HG03354 (cell line): ENCODE data around the gene NUTM2E.
"Not testable (repeated sequence)": the region's sequence is repeated elsewhere in the genome, so short reads cannot be mapped to it uniquely, and the experiment has no call there.

ENCODE experiments used
- ATAC-seq: cut with Tn5 transposase; IDR thresholded peaks from one replicate; pipeline ENCODE4 v1.9.1; 2021; ENCODE audit warnings: mild to moderate bottlenecking; ENCODE audit not compliant: unreplicated experiment, poor library complexity, severe bottlenecking

The NUTM2E gene, protein sequence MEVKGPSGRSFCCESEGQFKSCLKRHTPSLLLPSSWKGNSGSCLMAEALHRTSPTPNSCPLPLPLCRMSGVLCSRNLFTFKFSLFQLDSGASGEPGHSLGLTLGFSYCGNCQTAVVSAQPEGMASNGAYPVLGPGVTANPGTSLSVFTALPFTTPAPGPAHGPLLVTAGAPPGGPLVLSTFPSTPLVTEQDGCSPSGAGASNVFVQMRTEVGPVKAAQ (N-terminal part only)

DNA sequence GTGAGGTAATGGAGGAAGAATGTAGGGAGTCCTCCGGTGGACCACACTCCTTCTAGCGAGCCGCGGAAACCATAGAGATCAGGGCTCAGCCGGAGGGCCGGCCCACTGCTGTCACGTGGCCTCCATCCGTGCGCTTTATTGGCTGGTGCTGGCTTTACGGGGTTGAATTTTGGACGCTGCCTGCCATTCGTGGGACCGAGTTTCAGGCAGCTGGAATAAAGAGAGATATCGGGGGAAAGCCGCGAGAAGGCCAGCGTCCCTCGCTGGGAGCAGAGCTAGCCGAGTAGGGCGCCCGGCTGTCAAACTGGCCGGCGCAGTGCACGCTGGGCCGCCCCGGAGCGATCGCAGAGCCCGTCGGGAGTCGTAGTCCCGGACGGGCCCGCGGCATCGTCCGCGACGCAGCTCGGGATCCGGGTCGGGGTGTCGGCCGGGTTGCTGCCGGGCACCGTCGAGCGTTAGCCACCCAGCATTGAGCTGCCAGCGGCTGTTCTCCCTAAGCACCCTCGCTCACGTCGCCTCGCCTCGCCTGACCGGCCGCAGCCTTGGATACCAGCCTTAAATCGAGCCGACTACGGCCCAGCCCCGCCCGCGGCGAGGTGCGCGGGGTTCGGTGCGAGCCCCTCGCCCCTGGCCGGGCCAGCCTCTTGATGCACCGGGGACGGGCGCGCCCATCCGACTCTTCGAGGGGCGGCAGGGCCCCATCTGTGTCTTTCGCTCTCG, at the start of gene NUTM2E:
TSS of gene NUTM2E (plus strand) at position 244 of the 720 bp plus-strand sequence. CDS start 15,002 bp downstream, outside the sequence.
- ATAC-seq: peak; percentile 94

DNA sequence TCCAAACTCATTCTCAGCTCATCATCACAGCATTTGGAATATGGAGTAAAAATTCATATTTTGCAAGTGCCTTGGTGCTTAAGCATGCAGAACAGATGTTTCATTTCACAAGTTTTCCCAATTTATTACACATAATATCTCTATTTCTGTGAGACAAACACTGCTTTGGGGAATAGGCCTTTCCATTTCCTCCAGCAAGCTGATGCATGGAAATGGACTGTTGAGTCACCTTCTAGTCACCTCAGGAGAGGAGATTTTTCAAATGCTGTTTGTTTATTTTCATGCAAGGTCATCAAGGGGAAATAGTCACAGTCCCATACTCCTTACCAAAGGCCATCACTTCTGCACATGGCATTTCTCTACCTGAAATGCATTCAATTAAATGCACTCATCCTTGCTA, 48.5 kb upstream of the NUTM2E start:
- not testable (repeated sequence) for ATAC-seq

DNA sequence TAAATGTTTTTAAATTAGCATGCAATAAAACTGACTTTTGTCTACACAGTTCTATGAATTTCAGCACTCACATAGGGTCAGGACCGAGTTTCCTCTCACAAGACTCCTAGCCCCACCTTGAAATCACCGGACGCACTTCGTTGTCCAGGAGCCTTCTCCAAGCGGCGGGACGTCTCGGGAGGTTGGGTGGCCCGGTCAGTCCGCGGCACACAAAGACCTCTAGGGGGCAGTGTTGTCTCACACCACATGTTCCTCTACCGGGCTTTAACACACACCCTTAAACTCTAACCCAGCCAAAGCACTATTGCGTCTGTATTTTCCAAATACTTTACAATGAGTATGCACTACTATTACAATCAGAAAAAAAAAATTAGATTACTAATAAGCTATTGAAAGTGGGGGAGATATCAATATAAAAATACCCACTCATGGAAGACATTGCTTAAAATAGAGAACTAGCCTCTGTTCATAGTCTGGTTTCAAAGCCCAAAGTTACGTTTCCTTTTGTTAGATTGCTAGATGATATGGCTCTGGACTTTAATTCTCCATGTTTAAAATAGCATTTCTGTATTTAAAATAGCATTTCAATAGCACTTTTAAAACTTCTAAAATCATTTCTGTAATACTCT, 47.1 kb upstream of the NUTM2E start:
- ATAC-seq: peak; percentile 98

DNA sequence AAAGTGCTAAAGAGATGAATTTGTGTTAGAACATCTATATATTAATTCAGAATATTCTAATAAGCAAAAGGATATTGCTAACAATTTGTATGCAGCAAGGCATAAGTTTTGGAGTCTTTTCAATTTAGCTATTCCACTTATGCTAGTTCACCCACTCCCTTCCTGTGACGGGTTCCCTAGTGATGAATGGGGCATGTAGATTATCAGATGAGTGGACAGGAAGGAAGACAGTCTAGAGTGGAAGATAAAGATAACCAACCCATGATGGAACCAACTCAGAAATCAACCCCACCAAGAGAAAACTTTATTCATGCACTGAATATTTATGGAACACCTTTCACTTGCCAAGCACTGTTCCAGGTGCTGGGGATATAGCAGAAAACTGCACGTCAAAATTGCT, 46.5 kb upstream of the NUTM2E start:
- not testable (repeated sequence) for ATAC-seq

DNA sequence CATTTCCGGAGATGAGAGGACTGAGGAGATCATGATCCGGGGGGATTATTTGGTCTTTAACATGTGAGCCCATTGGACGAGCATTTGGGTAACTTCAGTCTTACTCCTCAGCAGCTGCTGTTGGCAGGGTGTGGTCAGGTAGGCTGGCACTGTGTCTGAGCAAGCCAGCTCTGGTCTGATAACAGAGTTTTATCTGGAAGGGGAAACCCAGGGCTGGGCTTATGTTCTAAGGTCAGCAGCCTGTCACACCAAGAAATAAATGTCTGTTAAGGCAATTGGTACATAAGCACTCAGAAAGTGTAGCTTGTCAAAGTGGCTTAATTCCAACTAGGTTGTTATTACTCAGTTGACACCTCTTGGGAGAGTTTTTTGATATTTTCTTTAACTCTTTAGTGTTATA, 45.0 kb upstream of the NUTM2E start:
- ATAC-seq: not testable (repeated sequence)

DNA sequence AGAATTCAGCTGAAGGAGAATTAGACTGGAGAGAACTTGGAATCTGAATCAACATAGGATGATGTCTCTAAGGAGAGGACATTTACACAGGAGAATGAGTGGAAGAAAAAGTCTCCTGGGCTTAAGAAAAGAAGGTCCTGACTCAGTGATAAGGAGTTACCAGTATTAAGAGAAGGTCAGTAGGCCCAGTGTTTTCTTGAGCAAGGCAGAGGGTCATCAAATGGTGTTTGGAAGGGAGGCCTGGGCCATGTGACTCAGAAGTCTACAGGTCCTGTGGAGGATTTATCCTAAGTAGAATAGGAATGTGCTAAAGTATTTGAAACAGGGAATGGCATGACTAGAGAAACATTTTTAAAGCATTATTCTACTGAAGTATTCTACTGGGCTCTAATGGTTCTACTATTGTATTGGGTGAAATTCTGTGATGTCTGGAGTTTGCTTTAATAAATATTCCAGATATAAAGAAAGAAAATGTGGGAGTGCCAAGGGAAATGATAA, 39.0 kb upstream of the NUTM2E start:
- not testable (repeated sequence) for ATAC-seq

DNA sequence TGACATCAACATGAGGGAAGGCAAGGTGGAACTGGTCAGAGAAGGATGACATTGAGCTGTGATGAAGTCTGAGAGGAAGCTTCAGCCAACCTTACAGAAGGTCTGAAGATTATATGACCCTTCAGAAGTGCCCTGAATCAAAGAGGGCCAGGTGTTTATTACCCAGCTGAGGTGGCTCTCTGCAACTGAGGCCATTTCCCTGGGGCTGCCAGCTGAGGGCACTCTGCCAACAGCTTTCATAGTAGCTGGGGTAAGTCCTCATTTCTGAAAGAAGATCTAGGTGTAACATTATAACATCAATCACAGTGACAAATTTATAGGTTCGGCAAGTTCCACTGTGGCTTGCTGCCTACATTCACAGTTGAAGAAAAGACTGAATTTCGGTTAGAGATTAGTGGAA, 37.2 kb upstream of the NUTM2E start:
- ATAC-seq: not testable (repeated sequence)

DNA sequence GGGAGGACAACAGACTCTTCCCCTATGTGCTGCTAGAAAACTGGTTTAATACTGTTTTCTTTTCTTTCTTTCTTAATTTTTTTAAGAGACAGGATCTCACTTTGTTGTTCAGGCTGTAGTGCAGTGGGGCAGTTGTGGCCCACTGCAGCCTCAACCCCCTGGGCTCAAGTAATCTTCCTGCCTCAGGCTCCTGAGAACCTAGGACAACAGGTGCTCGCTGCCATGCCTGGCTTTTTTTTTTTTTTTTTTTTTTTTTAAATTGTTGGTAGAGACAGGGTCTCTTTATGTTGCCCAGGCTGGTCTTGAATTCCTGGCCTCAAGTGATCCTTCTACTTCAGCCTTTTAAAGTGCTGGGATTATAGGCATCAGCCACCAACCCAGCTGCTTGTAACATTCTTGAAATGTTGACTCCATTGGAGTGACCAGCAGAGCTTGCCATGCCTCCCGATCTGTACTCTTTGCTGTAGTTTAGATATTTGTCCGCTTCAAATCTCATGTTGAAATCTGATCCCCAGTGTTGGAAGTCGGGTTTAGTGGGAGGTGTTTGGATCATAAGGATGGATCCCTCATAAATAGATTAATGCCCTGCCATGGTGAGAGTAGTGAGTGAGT, 34.5 kb upstream of the NUTM2E start:
- not testable (repeated sequence) for ATAC-seq

DNA sequence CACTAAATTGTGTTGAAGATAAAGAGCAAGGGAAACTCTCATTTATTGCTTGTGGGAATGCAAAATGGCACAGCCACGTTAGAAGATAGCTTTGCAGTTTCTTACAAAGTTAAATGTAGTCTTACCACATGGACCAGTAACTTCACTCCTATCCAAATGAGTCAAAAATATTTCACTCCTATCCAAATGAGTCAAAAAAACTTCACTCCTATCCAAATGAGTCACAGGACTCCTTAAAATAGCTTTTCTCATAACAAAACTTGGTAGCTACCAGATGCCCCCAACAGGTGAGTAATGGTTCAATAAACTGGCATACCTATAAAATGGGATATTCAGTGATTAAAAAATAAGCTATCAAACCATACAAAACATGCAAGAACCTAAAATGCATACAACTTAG, 27.2 kb upstream of the NUTM2E start:
- ATAC-seq: peak; percentile 72

DNA sequence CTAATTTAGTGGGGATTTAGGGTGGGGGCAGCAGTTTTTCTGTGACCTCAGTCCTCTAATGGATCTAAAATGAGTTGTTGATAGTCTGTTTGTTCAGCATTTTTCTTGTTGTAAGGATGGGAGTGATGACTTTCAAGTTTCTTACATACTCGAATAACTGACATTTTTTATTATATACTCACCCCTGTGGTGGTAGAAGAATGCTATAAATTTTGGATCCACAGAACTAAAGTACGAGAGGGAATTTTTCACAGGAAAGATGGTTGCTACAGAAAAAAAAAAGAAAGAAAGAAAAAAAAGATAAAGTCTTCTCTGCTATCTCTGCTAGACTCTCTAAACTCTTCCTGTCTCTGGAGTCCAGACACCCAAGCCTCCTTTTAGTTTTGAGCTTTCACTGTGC, 20.7 kb upstream of the NUTM2E start:
- ATAC-seq: not testable (repeated sequence)

DNA sequence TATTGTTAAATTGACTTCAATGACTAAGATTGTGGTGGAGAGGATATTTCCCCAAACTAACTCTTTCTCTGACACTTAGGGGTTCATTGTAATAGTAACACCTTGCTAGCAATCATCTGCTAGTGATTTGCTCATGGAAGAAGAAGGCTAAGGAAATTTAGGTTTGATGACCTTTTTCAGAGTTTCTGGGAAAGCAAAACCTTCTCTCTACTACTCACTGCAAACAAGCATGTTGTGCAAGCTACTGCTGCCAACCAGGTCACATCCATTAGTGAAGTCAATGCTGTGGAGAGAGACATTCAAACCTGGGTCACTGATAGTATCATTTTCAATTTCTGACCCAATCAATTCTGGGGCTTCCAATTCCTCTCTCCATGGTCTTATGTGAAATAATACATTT, 14.6 kb upstream of the NUTM2E start:
- ATAC-seq: not testable (repeated sequence)

DNA sequence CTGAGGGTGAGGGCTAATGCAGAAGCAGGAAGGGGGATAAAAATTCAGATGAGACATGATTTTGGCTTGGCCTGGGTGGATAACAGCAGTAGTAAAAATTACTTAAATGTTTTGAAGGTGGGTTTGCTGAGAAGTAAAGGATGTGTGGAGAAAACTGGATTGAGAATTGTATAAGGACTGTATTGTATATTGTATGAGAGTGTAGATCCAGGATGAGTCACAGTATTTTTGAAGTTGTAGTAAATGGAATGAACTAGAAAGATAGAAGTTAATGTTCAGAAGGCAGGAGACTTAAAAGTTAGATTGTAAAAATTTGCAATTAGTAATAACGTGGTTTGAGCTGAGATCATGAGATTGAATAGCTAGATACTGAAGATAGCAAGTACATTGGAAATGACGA, 10.2 kb upstream of the NUTM2E start:
- not testable (repeated sequence) for ATAC-seq

DNA sequence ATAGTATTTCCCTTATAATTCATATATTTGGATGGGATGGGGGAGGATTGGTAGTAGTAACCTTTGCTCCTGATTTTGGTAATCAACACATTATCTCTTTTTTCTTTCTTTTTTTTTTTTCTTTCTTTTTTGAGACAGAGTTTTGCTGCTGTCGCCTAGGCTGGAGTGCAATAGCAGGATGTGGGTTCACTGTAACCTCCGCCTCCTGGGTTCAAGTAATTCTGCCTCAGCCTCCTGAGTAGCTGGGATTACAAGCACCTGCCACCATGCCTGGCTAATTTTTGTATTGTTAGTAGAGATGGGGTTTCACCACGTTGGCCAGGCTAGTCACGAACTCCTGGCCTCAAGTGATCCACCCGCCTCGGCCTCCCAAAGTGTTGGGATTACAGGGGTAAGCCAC, 3.2 kb upstream of the NUTM2E start:
- not testable (repeated sequence) for ATAC-seq

DNA sequence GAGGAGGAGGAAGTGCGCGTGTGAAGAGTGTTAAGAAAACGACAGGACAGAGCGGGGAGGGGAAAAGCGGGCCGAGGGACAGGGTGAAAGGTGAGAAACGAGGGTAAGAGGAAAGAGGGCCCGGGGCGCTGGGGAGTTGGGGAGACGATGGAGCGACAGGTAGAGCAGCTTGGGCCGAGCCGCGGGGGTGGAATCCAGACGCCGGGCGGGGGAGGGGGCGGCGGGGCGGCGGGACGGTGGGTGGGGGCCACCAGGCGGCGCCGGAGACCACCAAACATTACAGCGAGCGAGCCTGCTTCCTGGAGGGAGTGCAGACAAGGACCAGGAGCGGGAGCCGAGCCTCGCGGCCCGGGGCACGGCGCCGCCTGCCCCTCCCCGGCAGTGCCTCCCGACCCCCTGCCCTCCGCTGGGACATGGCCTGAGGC, 940 bp upstream of the NUTM2E start:
- ATAC-seq: peak; percentile 27

DNA sequence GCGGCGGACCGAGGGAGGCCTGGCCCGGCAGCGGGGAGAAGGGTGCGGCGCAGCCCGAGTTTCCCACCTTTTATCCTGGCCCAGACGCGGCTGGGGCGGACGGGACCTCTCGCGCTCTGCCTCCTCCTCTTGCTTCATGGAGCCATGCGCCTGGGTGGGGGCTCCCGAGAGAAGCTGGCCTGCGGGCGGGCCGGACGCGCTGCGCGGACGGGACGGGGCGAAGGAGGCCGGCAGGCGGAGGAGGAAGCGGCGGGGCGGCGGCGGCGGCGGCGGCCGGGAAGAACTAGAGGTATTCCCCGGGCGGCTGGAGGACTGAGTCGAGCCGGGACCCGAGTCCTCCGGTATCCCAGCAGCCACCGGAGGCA, 426 bp upstream of the NUTM2E start:
- ATAC-seq: not testable (repeated sequence)

DNA sequence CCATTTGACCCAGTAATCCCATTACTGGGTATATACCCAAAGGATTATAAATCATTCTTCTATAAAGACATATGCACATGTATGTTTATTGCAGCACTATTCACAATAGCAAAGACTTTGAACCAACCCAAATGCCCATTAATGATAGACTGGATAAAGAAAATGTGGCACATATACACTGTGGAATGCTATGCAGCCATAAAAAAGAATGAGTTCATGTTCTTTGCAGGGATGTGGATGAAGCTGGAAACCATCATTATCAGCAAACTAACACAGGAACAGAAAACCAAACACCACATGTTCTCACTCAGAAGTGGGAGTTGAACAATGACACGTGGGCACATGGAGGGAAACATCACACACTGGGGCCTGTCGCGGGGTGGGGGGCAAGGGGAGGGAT, 7.3 kb downstream of the NUTM2E start:
- not testable (repeated sequence) for ATAC-seq

DNA sequence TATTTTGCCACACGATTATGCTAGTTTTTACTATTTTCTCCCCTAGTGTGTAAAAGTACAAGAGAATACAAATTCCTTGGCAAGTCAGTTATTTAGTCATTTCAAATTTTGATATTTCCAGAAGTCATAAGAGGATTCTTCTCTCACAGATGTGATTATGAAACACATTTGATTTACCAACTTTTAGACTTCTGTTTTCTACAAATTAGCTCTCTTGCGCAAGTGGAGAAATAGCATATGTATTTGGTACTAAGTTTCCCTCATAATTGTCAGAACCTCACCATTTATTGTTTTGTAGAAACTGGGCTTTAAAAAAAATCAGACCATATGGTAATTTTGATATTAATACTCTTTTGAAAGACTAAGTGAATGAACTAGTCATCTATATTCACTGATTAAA, 9.4 kb downstream of the NUTM2E start:
- not testable (repeated sequence) for ATAC-seq

DNA sequence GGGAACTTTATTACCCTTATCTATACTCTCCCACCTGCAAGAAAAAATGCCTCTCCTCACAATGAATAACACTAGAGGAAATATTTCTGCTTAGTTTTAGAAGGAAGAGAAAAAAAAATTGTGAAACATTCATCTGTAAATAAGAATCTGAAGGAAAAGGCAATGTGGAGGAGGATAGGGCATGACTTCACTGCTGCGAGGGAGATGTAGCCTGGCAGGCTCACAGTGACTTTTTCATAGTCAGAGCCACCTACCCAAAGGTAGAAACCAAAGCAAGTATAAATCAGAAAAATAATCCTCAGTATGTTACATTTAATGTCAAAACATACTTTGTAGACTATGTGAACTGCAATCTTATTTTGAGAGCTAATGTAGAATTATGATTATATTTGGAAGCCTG, 10.4 kb downstream of the NUTM2E start:
- not testable (repeated sequence) for ATAC-seq

DNA sequence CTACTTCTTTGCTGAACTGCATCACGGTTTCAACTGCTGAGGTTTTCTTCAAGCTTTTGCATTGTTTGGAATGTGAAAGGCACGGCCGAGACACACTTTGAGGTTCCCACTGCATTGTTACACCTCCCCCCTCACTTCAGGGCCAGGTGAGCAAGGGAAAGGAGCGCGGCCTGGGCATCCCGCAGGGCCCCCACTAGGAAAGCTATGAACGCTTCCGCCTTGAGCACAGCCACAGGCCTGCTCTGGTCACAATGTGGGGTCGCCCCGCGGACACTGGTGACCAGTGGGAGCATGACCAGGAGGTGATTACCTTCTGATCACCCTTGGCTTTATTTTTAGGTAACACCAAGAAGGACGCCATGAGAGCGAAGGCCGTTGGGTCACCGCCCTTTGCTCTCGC, 11.9 kb downstream of the NUTM2E start:
- ATAC-seq: not testable (repeated sequence)

DNA sequence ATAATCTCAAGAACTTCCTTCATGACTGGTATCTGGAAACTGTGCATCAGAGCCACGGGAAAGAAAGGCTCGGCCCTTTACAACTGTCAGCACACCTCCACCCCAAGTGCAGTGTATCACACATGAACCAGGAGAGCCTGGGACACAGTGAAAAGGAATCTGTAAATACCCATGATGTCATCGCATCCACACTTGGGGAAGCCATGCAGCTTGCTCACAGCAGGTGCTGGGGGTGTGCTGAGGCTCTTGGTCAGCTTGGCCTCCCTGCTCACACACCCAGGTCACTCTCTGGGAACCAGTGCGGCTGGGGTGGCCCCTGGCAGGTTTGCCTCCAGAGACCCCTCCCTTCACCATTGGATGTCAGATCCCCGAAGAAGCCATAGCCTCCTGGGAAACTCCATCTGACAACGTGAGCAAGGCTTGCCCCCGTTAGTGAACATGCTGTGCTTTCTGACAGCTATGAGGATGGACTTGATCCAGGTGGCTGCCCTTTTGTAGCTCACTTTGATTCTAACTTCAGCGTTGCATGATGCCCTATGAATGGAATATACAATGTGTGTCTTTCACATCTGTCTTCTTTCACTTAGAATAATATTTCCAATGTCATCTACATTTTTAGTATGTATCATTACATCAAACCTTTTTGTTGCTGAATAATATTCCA, 26.8 kb downstream of the NUTM2E start:
- ATAC-seq: not testable (repeated sequence)
